Measurements from ENCODE around the gene ZNF669.

DNA sequence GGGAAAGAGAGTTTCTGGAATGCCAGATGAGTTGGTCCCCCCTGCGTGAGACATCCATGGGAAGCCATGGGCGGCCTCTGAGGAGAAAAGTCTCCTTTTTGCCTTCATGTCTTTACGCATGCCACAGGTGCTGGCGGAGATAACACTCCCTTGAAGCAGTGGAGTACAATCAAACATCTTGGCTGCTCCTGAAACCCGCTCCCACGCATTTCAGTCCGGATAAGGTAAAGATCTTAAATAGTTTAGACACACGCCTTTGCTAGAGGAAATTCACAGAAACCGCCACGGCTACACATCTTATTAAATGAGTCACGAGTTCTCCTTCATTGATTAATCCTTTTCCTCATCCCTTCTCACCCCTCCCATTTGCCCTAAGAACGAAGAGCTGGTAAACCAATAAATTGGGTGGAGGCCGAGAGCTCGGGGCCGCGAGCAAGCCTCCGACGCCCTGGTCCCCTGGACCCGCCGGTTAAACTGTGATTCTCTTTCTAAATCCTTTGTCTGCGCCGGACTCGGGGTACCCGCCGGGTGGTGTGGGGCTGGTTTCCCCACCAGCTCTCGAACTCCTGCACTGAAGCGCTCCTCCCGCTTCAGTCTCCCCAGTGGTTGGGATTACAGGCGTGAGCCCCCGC lies 6.6 kb upstream of the ZNF669 start:
- TF ChIP-seq POLR2A (IDR thresholded peaks at IDR 0.05; ENCODE audit: low read length): no peak
- TF ChIP-seq GATA1 (IDR thresholded peaks at IDR 0.05; ENCODE audit: low read depth, low read length): no peak

Data from erythroblast (primary cell).